ENCODE measurements around the gene IL24.
A peak's percentile ranks its signal among the peaks of the same experiment; 100 is the strongest.
"Not testable (repeated sequence)": the region's sequence is repeated elsewhere in the genome, so short reads cannot be mapped to it uniquely, and the experiment has no call there.

The IL24 gene

DNA sequence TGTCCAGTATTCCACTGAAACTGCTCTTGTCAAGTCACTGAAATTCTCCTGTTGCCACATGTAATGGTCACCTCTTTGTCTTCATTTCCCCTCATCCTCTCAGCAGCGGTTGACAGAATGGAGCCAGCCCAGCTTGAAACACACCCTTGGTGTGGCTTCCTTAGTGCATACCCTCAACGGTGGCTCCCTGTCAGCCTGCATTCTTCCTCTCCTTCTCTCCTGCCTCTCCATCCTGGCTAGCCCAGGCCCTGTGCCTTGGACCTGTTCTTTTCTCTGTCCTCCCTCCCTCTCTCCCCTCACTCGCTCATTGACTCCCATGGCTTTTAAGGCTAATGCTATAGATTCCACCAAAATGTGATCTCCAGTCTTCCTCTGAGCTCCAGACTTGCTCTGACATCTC is 20.8 kb downstream of the IL24 start:
- H3K4me3 ChIP-seq (ENCODE audit: low read length) = peak overlapping the region; percentile 36; the same call in 1 of the 2 replicates
- TF ChIP-seq ZNF274 (IDR thresholded peaks at IDR 0.05; ENCODE audit: low read depth, low read length) = no peak

DNA sequence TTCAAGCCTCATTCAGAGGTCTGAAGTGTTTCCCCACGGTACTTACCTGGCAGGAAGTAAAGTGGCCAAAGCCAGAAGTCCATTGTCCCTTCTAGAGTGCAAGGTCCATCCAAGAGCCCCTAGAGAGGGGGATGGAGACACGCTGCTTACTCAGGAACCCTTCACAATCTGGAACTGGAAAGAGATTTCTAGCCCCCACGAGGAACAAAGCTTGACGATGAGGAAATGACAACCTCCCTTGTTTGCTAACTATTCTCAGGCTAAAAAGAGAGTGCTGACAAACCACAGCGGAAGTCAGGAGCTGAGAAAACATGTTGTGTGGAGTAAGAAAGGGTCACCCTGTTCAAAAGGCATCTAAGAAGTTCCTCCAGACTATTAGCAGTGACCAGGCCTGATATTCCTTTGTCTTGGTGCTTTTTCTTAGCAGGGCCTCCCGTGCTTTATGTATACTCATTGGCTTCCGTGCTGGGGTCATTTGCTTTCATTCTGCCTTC is 24.6 kb downstream of the IL24 start, which contains the start of gene FCMR:
Gene FCMR (minus strand): TSS at position 170 of the 494 bp plus-strand sequence. CDS start 87 bp downstream, at position 83.
- peak within 1 kb of the TSS; percentile 85; the same call in 1 of the 2 replicates for H3K4me3 ChIP-seq (ENCODE audit: low read length)
- TF ChIP-seq ZNF274 (IDR thresholded peaks at IDR 0.05; ENCODE audit: low read depth, low read length) = no peak

DNA sequence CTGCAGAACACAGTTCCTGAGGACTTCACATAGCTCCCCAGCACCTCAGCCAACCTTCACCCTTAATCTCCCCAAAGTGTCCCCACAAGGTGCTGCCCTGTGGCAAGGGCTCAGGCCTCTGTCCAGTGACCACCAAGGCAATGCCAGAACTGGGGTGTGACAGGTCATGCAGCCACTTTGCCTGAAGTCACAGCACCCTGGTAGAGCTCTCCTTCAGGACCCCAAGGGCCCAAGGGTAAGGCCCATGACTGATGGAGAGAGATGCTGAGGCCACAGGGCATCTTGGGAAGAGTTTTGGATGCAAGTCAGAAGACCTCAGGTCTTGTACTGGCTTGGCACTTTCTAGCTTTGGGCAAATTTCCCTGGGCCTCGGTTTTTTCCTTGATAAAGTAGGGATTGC is 25.3 kb downstream of the IL24 start:
- H3K4me3 ChIP-seq (ENCODE audit: low read length) = peak overlapping the region; percentile 85; the same call in 1 of the 2 replicates
- no peak for TF ChIP-seq ZNF274 (IDR thresholded peaks at IDR 0.05; ENCODE audit: low read depth, low read length)

DNA sequence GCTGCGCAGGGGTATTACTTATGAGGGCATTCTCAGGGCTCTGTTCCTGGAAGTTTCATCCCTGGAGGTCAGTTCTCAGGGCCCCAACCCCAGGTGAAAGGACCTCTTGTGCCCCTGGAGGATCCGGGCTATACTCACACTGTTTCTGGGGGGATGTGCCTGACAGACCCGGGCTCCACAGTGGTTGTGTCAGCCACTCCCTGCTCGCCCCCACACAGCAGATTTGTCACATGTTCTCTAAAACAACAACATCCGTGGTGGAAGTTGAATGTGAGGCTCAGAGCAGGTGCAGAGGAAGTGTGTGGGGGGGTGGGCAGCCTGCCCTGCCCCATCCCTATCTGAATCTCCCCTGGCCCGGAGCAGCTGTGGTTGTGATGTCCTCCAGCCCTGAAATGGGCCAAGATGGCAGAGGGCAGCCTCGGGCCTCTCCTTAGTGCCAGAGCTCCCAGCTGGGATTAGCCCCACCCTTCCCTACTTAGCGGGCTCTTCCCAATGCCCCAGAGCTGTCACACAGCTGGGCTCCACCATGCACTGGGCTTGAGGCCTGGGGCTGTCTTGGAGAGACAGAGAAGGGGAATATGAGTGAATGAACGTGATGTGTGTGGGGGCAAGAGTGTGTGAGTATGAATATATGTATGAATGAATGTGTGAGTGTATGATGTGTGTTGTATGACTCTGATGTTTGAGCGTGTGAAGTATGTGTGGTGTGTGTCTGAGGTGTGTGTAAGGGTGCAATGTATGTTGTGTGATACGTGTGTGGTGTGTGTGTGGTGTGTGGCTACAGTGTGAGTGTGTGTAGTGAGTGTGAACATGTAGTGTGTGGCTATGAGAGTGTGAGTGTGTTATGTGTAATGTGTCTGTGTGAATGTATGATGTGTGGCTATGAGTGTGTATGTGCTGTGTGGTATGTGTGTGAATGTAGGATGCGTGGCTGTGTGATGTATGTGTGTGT is 26.0 kb downstream of the IL24 start:
- H3K4me3 ChIP-seq (ENCODE audit: low read length) = peak overlapping the region; percentile 85; the same call in 1 of the 2 replicates

DNA sequence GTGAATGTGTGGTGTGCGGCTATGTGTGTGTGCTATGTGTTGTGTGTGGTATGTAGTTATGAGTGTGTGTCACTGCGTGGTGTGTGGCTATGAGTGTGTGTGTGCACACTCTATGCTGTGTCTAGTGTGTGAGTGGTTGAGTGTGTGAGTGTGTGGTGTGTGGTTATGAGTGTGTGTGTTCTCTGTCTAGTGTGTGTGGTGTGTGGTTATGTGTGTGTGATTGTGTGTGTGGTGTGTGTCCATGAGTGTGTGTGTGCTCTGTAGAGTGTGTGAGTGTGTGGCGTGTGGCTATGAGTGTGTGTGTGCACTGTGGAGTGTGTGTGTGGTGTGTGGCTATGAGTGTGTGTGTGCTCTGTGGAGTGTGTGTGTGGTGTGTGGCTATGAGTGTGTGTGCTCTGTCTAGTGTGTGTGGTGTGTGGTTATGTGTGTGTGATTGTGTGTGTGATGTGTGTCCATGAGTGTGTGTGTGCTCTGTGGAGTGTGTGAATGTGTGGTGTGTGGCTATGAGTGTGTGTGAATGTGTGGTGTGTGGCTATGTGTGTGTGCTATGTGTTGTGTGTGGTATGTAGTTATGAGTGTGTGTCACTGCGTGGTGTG is 26.8 kb downstream of the IL24 start:
- H3K4me3 ChIP-seq (ENCODE audit: low read length) = not testable (repeated sequence)

More for the DNA sequence above, 26.0 kb downstream of the IL24 start:
- no peak for TF ChIP-seq ZNF274 (IDR thresholded peaks at IDR 0.05; ENCODE audit: low read depth, low read length)

DNA sequence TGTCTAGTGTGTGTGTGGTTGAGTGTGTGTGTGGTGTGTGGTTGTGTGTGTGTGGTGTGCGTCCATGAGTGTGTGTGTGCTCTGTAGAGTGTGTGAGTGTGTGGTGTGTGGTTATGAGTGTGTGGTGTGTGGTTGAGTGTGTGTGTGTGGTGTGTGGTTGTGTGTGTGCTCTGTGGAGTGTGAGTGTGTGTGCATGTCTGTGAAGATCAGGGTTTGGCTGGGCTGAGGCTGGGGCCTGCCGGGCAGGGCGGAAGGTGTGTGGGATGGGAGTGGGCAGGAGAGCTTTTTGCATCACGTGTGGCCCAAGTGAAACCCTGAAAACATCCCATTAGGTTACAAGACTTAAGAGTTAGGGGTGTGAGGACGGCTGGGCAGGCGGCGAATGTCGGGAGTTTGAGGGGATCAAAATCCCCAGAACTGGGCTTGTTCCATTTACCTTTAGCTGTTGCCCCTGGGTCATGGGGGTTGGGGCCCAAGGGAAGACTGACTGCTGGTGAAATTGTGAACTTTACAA is 27.4 kb downstream of the IL24 start:
- no peak overlapping the region; the same call in 1 of the 2 replicates for H3K4me3 ChIP-seq (ENCODE audit: low read length)
- TF ChIP-seq ZNF274 (IDR thresholded peaks at IDR 0.05; ENCODE audit: low read depth, low read length) = no peak

DNA sequence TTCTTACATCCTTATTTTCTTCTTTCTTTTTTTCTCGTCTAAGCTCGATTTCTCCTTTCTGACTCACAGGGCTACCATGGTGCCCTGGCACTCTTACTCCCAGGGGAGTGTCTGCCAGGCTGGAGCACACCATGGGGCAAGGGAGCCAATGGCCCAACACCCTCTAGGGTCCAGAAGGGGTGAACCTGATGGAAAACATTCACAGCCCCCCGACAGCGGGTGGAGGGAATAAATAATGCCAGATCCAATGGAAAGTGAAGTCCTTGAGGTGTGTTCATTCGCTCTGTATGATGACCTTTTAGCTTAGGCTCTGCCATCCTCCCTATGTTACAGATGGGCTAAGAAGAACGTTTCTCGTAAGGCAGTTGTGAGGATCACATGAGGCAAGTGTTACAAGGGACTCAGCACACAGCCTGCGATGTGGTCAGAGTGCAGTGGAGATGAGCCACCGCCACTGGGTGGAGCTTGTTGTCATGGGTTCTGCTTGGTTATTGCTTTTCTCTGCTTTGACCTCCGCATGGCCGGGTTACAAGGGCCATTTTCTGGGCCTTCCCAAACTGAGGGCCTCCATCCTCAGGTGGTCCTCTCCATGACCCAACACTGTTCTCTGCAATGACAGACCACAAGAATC is 28.0 kb downstream of the IL24 start:
- no peak overlapping the region; the same call in 1 of the 2 replicates for H3K4me3 ChIP-seq (ENCODE audit: low read length)
- TF ChIP-seq ZNF274 (IDR thresholded peaks at IDR 0.05; ENCODE audit: low read depth, low read length) = no peak

DNA sequence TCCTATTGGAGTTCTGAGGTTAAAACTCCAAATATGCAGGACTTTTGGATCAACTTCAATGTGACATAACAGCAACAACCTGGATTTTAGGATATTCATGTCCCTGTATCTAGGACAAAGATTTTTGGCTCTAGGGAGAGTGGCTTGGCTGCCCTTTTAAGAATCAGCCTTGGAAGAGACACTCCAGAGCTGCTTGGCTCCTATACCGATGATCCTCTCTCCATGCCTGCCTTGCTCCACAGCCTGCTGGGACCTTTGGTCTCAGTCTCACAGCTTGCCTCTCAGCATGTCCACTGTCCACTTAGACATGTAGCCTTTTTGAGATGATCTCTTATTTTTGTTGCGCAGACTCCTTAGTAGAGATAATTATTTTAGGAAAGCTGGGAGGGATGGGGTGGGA is 29.0 kb downstream of the IL24 start:
- TF ChIP-seq ZNF274 (IDR thresholded peaks at IDR 0.05; ENCODE audit: low read depth, low read length) = no peak
- H3K4me3 ChIP-seq (ENCODE audit: low read length) = no peak overlapping the region

DNA sequence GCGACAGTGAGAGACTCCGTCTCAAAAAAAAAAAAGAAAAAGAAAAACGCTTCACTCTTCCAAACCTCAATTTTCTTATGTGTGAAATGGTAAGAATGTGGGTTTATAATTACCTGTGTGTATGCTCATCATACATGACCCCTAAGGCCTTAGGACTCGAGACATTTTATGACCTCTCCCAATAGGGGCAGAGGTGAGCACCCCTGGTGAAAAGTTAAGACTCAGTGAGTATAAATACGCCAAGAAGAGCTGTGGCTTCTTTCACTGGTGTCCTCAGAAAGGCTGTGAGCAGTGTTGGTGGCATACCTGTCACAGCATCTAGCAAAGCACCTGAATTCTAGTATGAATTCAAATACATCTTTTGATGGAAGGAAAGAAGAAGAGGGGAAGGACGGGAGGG is 32.3 kb downstream of the IL24 start:
- peak overlapping the region; percentile 29; the same call in 1 of the 2 replicates for H3K4me3 ChIP-seq (ENCODE audit: low read length)
- no peak for TF ChIP-seq ZNF274 (IDR thresholded peaks at IDR 0.05; ENCODE audit: low read depth, low read length)

DNA sequence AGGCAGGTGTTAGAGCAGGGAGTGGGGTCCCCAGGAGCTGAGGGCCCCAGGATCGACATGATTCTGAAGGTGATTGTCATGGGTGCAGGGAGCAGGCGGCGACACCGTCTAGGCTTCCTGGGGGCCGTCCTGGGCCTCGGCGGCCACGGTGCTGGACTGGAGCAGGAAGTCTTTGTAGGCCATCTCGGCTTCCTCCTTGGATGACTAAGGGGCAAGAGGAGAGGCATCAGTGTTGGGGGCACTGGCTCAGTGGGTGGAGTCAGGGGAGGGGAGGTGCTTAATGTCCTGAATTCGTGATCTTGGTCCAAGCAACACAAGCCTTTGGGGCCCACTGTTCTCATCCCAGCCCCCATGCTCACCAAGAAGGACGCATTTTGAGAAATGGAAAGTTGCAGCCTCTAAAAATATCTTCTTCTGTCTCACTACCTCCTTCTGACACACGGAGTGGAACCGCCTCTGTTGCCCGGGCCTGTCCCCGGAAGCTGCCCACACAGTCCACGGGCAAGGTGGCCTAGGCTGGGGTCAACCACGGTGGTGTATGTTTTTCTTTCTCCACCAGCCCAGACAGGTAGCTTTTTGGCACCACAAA is 33.1 kb downstream of the IL24 start:
- no peak for TF ChIP-seq ZNF274 (IDR thresholded peaks at IDR 0.05; ENCODE audit: low read depth, low read length)

DNA sequence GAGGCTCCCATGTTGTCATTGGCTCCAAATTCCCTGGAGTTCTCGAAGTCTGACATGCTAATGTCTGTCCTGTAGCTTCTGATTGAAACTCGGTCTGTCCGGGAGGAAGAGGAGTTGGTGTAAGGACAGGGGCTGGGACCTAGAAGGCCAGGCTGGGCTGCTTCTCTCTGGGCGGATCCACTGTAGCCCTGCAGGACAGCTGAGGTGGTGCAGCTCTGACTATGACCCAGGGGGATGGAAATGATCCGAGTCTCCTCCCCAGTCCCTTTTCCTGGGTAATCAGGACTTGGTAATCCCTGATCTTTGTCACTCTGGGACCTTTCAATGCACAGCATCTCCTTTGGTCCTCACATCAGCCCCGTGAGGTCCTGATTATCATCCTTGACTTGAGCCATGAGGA is 34.5 kb downstream of the IL24 start:
- no peak for TF ChIP-seq ZNF274 (IDR thresholded peaks at IDR 0.05; ENCODE audit: low read depth, low read length)
- no peak overlapping the region for H3K4me3 ChIP-seq (ENCODE audit: low read length)

More for the DNA sequence above, 33.1 kb downstream of the IL24 start:
- H3K4me3 ChIP-seq (ENCODE audit: low read length) = peak overlapping the region; percentile 29; the same call in 1 of the 2 replicates

DNA sequence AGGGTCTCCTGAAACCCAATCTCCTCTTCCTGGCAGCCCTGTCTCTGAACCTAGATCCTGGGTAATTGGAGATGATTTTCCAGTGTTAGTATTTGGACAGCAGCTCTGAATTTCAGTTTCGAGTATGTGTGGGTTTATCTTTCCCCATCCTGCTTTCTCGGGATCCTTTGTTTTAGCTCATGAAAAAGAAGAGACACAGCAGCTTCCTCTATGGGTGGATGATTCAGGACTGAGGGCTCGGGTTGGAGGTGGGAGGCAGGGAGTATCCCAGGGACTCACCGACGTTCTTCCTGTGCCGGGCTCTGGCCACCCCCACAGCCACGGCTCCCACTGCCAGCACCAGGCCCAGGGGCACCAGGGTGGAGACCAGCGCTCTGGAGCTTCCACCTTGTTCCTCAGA is 34.9 kb downstream of the IL24 start:
- no peak for TF ChIP-seq ZNF274 (IDR thresholded peaks at IDR 0.05; ENCODE audit: low read depth, low read length)
- H3K4me3 ChIP-seq (ENCODE audit: low read length) = no peak overlapping the region

DNA sequence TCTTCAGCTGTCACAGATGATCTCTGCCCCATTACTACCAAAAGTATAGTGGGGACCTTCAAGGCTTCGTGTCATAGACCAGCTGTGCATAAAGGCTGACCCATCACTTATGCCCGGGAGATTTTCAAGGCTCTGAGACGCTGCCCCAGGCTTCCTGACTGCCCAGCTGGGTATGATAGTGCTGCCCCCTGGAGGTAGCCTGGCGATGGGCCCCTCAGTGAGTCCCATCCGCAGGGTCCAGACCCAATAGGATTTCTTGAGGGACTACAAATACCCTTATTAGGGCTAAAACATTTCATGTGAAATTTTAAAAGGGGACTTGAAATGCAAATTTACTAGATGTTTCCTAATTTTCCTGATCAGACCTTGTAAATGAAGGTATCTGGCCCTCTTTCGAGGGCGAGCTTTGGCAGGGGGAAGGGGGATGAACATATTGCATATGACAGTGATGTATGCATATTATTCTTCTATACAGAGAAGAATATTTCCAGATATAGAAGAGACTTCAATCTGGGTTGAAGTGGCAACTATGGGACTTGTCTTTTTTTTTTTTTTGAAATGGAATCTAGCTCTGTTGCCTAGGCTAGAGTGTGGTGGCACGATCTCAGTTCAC is 36.2 kb downstream of the IL24 start:
- no peak overlapping the region for H3K4me3 ChIP-seq (ENCODE audit: low read length)
- TF ChIP-seq ZNF274 (IDR thresholded peaks at IDR 0.05; ENCODE audit: low read depth, low read length) = no peak
